CD4-positive, alpha-beta T cell treated with Interleukin-6 for 4 hours (primary cell): Measurements from ENCODE around the gene PDCD1LG2.

Experiments
- DNase-seq: peaks from one replicate; pipeline ENCODE4 v3.0.0-alpha.2; 2020; ENCODE audit warnings: mixed read lengths

PDCD1LG2 gene

GRCh38 chr9:5614985-5615384, 104.7 kb downstream of the PDCD1LG2 start:
- no peak for DNase-seq

- DNase-seq = no peak
These were observed 107.4 kb downstream of the PDCD1LG2 start for GRCh38 chr9:5617749-5618148.

GRCh38 chr9:5620494-5620893, 110.2 kb downstream of the PDCD1LG2 start:
- no peak for DNase-seq
